ENCODE measurements around the gene CFAP92. TPM values are rescaled to one million over a fixed set of nuclear protein-coding genes. Genes with fewer than 3 reads are reported as not detected.

Gene CFAP92
- polyA plus RNA-seq, 1 experiment = 0.10 TPM

DNA sequence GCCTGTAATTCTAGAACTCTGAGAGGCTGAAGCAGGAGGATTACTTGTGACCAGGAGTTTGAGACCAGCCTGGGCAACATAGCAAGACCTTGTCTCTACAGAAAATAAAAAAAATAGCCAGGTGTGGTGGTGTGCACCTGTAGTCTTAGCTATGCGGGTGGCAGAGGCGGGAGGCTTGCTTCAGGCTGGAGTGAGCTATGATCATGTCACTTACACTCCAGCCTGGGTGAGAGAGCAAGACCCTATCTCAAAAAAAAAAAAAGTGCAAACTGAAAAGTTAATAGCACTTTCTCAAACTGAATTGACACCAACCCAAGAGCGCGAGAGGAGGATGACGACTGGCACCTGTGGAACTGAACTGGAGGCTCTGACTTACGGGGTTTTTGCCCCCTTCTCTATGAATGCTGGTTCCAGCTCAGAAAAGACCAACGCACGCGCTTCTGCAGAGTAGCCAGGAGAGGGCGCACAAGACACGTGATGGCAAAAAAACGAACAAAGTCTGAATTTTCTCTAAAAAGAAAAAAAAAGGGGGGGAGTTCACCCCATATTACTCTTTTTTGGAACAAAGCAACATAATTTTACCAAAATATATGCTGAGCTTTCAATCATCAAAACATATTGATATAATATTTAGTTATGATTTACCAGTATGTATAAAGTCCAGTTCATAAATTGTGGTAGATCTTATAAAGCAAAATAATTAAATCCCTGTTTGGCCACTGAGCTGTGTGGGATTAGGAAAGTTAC lies 23.7 kb downstream of the CFAP92 start:
- POLR2A ChIA-PET = interaction anchor here (0.6 to 0.7 kb wide), 5 partner anchors 38 to 346 kb away, joined by 3 to 5 read pairs (median 4); a partner anchor contains a TSS

DNA sequence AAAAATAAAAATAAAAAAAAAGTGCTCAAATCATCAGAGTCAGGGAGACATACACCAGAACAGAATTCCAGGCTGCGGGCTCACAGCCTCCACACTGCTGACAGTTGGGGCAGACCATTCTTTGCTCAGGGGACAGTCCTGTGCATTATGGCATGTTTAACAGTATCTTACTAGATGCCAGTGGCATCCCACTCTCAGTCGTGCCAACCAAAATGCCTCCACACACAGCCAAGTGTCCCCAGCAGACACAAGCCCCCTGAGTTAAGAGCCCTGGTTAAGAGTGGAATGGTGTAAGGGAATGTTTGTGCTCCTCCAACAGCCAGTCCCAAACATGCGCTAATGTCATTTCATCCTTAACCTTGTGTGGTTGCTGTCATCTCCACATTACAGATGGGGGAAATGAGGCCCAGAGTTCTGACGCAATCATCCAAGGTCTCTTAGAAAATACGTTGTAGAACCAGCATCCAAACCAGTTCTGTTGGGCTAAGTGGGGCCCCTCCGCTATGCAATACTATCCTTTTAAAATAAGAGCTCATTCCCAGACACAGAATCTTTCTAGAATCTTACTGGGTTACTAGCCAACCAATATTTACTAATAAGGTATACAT lies 26.0 kb downstream of the CFAP92 start:
- CTCF ChIA-PET = interaction anchor here (1.0 to 5.9 kb wide), 3 partner anchors 86 to 278 kb away, joined by 4 to 118 read pairs (median 7); no protein-coding TSS in a partner anchor
- Histone ChIP-seq H3K27ac (ENCODE audit: low read depth, low read length) (no peak overlapping the region), H3K9me3 (ENCODE audit: control insufficient read depth, insufficient read depth, low read length) (no peaks in the 10 kb centered on the region), H3K4me3 (ENCODE audit: low read depth, low read length) (no peak overlapping the region), H3K27me3 (ENCODE audit: control insufficient read depth, insufficient read depth, low read length) (peaks cover 10% of the 10 kb centered on the region)
- TF ChIP-seq CTCF (IDR thresholded peaks at IDR 0.05; ENCODE audit: low read depth, low read length) = no peak
- DNase-seq (ENCODE audit: low read depth, low spot score) = no peak
- POLR2A ChIA-PET = no interaction called here

More for the DNA sequence above, 23.7 kb downstream of the CFAP92 start:
- Histone ChIP-seq H3K4me3 (ENCODE audit: low read depth, low read length) (no peak overlapping the region), H3K9me3 (ENCODE audit: control insufficient read depth, insufficient read depth, low read length) (no peaks in the 10 kb centered on the region), H3K27ac (ENCODE audit: low read depth, low read length) (peak overlapping the region; percentile 21), H3K27me3 (ENCODE audit: control insufficient read depth, insufficient read depth, low read length) (peaks cover 14% of the 10 kb centered on the region)
- CTCF ChIA-PET = interaction anchor here (0.6 to 5.9 kb wide), 99 partner anchors 12 to 989 kb away, joined by 3 to 118 read pairs (median 5); partner anchors contain the start of genes ACAD9, CFAP92, COPG1 and RAB43
- TF ChIP-seq CTCF (IDR thresholded peaks at IDR 0.05; ENCODE audit: low read depth, low read length) = peak; percentile 95
- DNase-seq (ENCODE audit: low read depth, low spot score) = no peak

DNA sequence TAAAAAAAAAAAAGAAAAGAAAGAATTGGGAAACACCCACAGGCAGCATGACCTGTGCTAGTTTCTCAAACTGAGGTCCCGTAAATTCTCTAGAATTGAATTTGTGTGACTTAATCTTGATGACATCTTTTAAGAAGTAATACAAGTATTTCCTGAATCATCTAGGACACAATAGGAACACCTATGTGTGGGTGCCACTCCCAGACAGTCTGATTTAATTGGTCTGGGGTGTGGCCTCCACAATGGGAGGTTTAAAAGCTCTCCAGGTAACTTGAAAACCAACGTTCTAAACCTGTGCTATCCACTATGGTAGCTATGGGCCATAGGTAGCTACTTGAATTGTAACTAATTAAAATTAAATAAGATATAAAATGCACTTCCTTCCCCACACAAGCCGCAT lies 28.1 kb downstream of the CFAP92 start:
- H3K27ac ChIP-seq (ENCODE audit: low read depth, low read length) = no peak overlapping the region
- no peaks in the 10 kb centered on the region for H3K9me3 ChIP-seq (ENCODE audit: control insufficient read depth, insufficient read depth, low read length)
- no peak for DNase-seq (ENCODE audit: low read depth, low spot score)
- ChIA-PET CTCF (no interaction called here), POLR2A (no interaction called here)
- TF ChIP-seq CTCF (IDR thresholded peaks at IDR 0.05; ENCODE audit: low read depth, low read length) = no peak
- H3K4me3 ChIP-seq (ENCODE audit: low read depth, low read length) = no peak overlapping the region
- H3K27me3 ChIP-seq (ENCODE audit: control insufficient read depth, insufficient read depth, low read length) = peaks cover 10% of the 10 kb centered on the region

DNA sequence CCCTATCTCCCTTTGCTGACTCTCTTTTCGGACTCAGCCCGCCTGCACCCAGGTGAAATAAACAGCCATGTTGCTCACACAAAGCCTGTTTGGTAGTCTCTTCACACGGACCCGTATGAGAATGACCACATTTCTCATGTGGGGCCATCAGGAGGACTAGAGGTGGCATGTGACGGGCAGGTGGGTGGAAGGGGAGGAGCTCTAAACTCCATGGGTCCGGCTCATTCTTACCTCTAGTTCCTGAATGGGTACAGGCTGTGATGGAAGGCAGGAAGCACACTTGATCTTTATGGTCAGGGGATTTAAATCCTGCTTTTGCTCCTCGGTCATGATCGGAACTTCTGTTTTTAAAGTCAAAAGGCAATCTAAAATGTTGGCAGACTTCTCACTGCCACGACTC lies 28.6 kb downstream of the CFAP92 start:
- Histone ChIP-seq H3K4me3 (ENCODE audit: low read depth, low read length) (no peak overlapping the region), H3K27me3 (ENCODE audit: control insufficient read depth, insufficient read depth, low read length) (peaks cover 10% of the 10 kb centered on the region), H3K27ac (ENCODE audit: low read depth, low read length) (no peak overlapping the region), H3K9me3 (ENCODE audit: control insufficient read depth, insufficient read depth, low read length) (no peaks in the 10 kb centered on the region)
- ChIA-PET POLR2A (no interaction called here), CTCF (no interaction called here)
- TF ChIP-seq CTCF (IDR thresholded peaks at IDR 0.05; ENCODE audit: low read depth, low read length) = no peak
- no peak for DNase-seq (ENCODE audit: low read depth, low spot score)

- Histone ChIP-seq H3K27me3 (ENCODE audit: control insufficient read depth, insufficient read depth, low read length) (peaks cover 3% of the 10 kb centered on the region), H3K9me3 (ENCODE audit: control insufficient read depth, insufficient read depth, low read length) (peaks cover 7% of the 10 kb centered on the region), H3K4me3 (ENCODE audit: low read depth, low read length) (no peak overlapping the region), H3K27ac (ENCODE audit: low read depth, low read length) (no peak overlapping the region)
- CTCF ChIA-PET = no interaction called here
- POLR2A ChIA-PET = no interaction called here
- no peak for DNase-seq (ENCODE audit: low read depth, low spot score)
- no peak for TF ChIP-seq CTCF (IDR thresholded peaks at IDR 0.05; ENCODE audit: low read depth, low read length)
Measured at GRCh38 chr3:128956440-128956839, 37.4 kb downstream of the CFAP92 start.

Data from AG04450 (cell line).